Measurements from ENCODE around the gene RGS5. TPM values are rescaled to one million over a fixed set of nuclear protein-coding genes. Genes with fewer than 3 reads are reported as not detected.

RGS5 gene
- total RNA-seq, 3 donors from 2014 or later (not counting 1 experiment from before 2014, with no cell fraction given), result 0.12 to 0.30 (median 0.14) TPM

DNA sequence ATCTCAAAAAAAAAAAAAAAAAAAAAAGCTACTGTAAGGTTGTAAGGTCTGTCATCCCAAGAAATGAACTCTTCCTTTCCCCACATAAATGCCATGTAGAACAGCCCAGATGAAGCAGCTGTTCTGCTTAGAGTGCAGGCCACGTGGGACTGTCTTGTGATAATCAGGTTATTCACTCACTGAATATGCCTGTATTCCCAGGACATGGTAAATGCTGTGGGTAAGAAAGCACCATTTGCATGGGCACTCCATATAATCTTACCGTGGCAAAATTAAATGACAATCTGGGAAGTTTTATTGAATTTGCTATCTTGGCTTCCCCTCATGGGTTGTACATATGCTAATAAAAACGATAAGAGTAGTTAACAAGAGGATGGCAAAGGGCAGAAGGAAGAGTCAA, 13.8 kb downstream of the RGS5 start:
- Mint-ChIP-seq H3K36me3 (no peaks in the 10 kb centered on the region), H3K4me3 (no peak overlapping the region), H3K4me1 (no peaks in the 10 kb centered on the region), H3K27me3 (ENCODE audit: low read depth in 2 of 2) (peaks cover 6 to 14% of the 10 kb centered on the region in 2 donors), H3K9me3 (no peaks in the 10 kb centered on the region), H3K27ac (no peak overlapping the region)
- no peaks in the 10 kb centered on the region for H3K4me1 ChIP-seq (ENCODE audit: control insufficient read depth, insufficient read depth, low read length)
- DNase-seq (no peak), ATAC-seq (no peak)
- intact Hi-C loops (cut with micrococcal nuclease), result no loop called here
- no peak overlapping the region for H3K27ac ChIP-seq (ENCODE audit: low read length)
- no peaks in the 10 kb centered on the region for H3K36me3 ChIP-seq (ENCODE audit: control insufficient read depth, insufficient read depth, low read length)
- no peak overlapping the region for H3K4me3 ChIP-seq (ENCODE audit: low read length)
- no peaks in the 10 kb centered on the region for H3K27me3 ChIP-seq (ENCODE audit: control insufficient read depth, insufficient read depth, low read length)
- 90% methylated on average over 3 of the region's 3 CpGs for WGBS (ENCODE audit: insufficient coverage)
- TF ChIP-seq, protein P1, sequence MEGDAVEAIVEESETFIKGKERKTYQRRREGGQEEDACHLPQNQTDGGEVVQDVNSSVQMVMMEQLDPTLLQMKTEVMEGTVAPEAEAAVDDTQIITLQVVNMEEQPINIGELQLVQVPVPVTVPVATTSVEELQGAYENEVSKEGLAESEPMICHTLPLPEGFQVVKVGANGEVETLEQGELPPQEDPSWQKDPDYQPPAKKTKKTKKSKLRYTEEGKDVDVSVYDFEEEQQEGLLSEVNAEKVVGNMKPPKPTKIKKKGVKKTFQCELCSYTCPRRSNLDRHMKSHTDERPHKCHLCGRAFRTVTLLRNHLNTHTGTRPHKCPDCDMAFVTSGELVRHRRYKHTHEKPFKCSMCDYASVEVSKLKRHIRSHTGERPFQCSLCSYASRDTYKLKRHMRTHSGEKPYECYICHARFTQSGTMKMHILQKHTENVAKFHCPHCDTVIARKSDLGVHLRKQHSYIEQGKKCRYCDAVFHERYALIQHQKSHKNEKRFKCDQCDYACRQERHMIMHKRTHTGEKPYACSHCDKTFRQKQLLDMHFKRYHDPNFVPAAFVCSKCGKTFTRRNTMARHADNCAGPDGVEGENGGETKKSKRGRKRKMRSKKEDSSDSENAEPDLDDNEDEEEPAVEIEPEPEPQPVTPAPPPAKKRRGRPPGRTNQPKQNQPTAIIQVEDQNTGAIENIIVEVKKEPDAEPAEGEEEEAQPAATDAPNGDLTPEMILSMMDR (IDR thresholded peaks at IDR 0.05), result no peak
- H3K9me3 ChIP-seq (ENCODE audit: control insufficient read depth, insufficient read depth, low read length), result no peaks in the 10 kb centered on the region

DNA sequence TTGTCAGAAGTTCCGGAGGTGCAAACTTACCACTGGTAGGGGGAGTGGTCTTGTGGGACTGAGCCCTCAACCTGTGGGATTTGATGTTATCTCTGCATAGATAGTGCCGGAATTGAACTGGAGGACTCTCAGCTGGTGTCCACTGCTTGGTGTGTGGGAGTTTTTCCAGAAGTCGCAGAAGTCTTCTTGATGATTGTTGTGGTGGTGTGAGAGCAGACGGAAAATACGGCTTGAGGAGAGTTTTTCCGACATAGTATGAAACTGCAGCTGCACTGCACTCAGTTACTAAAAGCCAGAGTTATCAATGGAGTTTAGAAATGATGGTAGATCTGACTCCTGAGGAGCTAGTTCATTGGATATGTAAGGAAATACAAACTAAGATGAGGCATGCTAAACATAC, 14.9 kb downstream of the RGS5 start:
- no peaks in the 10 kb centered on the region for H3K27me3 ChIP-seq (ENCODE audit: control insufficient read depth, insufficient read depth, low read length)
- DNase-seq (no peak), ATAC-seq (no peak)
- TF ChIP-seq, protein P1 (IDR thresholded peaks at IDR 0.05), result no peak
- no peaks in the 10 kb centered on the region for H3K36me3 ChIP-seq (ENCODE audit: control insufficient read depth, insufficient read depth, low read length)
- Mint-ChIP-seq H3K4me1 (no peaks in the 10 kb centered on the region), H3K4me3 (no peak overlapping the region), H3K27ac (no peak overlapping the region), H3K27me3 (ENCODE audit: low read depth in 2 of 2) (peaks cover 9 to 16% of the 10 kb centered on the region in 2 donors), H3K36me3 (no peaks in the 10 kb centered on the region), H3K9me3 (no peaks in the 10 kb centered on the region)
- no peaks in the 10 kb centered on the region for H3K4me1 ChIP-seq (ENCODE audit: control insufficient read depth, insufficient read depth, low read length)
- H3K4me3 ChIP-seq (ENCODE audit: low read length), result no peak overlapping the region
- intact Hi-C loops (cut with micrococcal nuclease), result no loop called here
- 91% methylated on average over 6 of the region's 6 CpGs for WGBS (ENCODE audit: insufficient coverage)
- no peak overlapping the region for H3K27ac ChIP-seq (ENCODE audit: low read length)
- H3K9me3 ChIP-seq (ENCODE audit: control insufficient read depth, insufficient read depth, low read length), result no peaks in the 10 kb centered on the region

DNA sequence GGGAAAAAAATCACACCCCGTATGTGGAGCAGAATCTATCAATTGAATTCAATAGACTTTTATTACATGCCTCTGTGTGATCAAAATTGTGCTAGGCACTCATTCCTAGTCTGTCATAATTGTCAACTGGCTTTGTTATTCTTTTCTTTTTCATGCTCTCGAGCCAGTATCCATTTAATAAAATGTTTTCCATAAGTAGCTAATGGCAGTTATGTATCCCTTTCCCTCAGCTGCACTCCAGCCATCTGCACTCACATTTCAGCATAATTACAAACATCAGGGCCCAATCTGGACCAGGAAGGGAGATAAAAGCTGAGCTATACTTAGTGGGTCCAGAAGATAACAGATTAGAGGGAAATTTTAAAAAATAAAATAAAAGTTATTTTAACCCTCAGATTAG, 15.9 kb downstream of the RGS5 start:
- no peaks in the 10 kb centered on the region for H3K9me3 Mint-ChIP-seq
- no peaks in the 10 kb centered on the region for H3K4me1 ChIP-seq (ENCODE audit: control insufficient read depth, insufficient read depth, low read length)
- H3K4me3 Mint-ChIP-seq, result no peak overlapping the region
- no peaks in the 10 kb centered on the region for H3K4me1 Mint-ChIP-seq
- no peak for ATAC-seq
- H3K27me3 Mint-ChIP-seq (ENCODE audit: low read depth in 2 of 2), result peaks cover 9 to 16% of the 10 kb centered on the region in 2 donors
- intact Hi-C loops (cut with micrococcal nuclease), result no loop called here
- H3K27ac ChIP-seq (ENCODE audit: low read length), result no peak overlapping the region
- no peaks in the 10 kb centered on the region for H3K9me3 ChIP-seq (ENCODE audit: control insufficient read depth, insufficient read depth, low read length)
- H3K4me3 ChIP-seq (ENCODE audit: low read length), result no peak overlapping the region
- 85% methylated on average over 2 of the region's 2 CpGs for WGBS (ENCODE audit: insufficient coverage)
- no peak overlapping the region for H3K27ac Mint-ChIP-seq
- no peak for DNase-seq
- H3K36me3 ChIP-seq (ENCODE audit: control insufficient read depth, insufficient read depth, low read length), result no peaks in the 10 kb centered on the region
- TF ChIP-seq, protein P1 (IDR thresholded peaks at IDR 0.05), result no peak
- H3K36me3 Mint-ChIP-seq, result no peaks in the 10 kb centered on the region
- H3K27me3 ChIP-seq (ENCODE audit: control insufficient read depth, insufficient read depth, low read length), result no peaks in the 10 kb centered on the region

DNA sequence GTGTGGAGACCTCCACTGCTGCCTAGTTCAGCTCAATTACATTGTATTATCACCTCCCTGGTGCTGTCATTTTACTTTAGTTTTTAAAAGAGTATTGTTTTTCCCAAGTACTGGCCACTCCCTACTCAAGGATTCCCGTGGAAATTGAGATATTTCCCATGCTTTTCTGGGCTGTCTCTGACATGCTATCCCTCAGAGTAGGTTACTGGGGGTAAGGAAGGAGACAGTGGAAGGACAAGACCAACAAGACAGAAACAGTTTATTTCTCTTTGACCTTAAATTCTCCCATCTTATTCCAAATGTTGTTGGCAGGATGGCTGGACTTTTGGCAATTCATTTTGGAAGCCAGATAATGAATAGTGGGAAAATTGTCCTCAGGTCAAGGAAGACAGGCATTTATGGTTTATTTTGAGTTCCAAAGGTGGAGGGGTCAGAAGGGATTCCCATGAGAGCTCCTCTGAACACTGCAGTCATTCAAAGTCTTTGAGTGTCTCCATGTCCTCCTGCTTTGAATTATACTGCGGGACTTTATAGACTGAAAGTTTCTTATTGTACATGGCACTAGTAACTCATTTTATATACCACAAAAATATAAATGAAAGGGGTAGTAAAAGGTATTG, 20.3 kb downstream of the RGS5 start:
- TF ChIP-seq, protein P1 (IDR thresholded peaks at IDR 0.05), result no peak
- no peaks in the 10 kb centered on the region for H3K36me3 Mint-ChIP-seq
- DNase-seq (no peak), ATAC-seq (no peak)
- Histone ChIP-seq H3K27ac (ENCODE audit: low read length) (no peak overlapping the region), H3K4me3 (ENCODE audit: low read length) (no peak overlapping the region), H3K9me3 (ENCODE audit: control insufficient read depth, insufficient read depth, low read length) (no peaks in the 10 kb centered on the region), H3K27me3 (ENCODE audit: control insufficient read depth, insufficient read depth, low read length) (no peaks in the 10 kb centered on the region), H3K36me3 (ENCODE audit: control insufficient read depth, insufficient read depth, low read length) (no peaks in the 10 kb centered on the region), H3K4me1 (ENCODE audit: control insufficient read depth, insufficient read depth, low read length) (no peaks in the 10 kb centered on the region)
- 40% methylated on average over 1 of the region's 2 CpGs for WGBS (ENCODE audit: insufficient coverage)
- no peak overlapping the region for H3K4me3 Mint-ChIP-seq
- intact Hi-C loops (cut with micrococcal nuclease), result no loop called here
- peaks cover 9 to 15% of the 10 kb centered on the region in 2 donors for H3K27me3 Mint-ChIP-seq (ENCODE audit: low read depth in 2 of 2)
- H3K9me3 Mint-ChIP-seq, result no peaks in the 10 kb centered on the region
- H3K4me1 Mint-ChIP-seq, result no peaks in the 10 kb centered on the region
- H3K27ac Mint-ChIP-seq, result no peak overlapping the region
